IMR-90 (cell line): ENCODE data around the gene DNAJC2.

Source experiments
- BHLHE40 ChIP-seq: fragments of 150-350 bp; IDR thresholded peaks from 2 replicates; pipeline ENCODE4 v1.6.1; 2016; ENCODE audit warnings: mild to moderate bottlenecking, low read depth, low read length
- CEBPB ChIP-seq: IDR thresholded peaks from 2 replicates; pipeline ENCODE4 v1.6.1; 2012; ENCODE audit warnings: low read depth, low read length, improper control_type of control experiment
- POLR2A ChIP-seq: IDR thresholded peaks from 2 replicates; pipeline ENCODE4 v1.6.1; 2012; ENCODE audit warnings: mild to moderate bottlenecking, low read depth, low read length
- RAD21 ChIP-seq: IDR thresholded peaks from 2 replicates; pipeline ENCODE4 v1.6.1; 2012; ENCODE audit warnings: low read length, improper control_type of control experiment
- RCOR1 ChIP-seq: IDR thresholded peaks from 2 replicates; pipeline ENCODE4 v1.6.1; 2012; ENCODE audit warnings: mild to moderate bottlenecking, low read length, improper control_type of control experiment; ENCODE audit not compliant: insufficient replicate concordance
- RFX5 ChIP-seq: IDR thresholded peaks from 2 replicates; pipeline ENCODE4 v1.8.0; 2012; ENCODE audit warnings: low read depth, mild to moderate bottlenecking, low read length, moderate library complexity
- TF ChIP-seq, protein P1 (sequence below): conservative IDR thresholded peaks from 2 replicates; pipeline ENCODE4 v1.5.1; 2012; ENCODE audit warnings: mild to moderate bottlenecking, low read depth, low read length, improper control_type of control experiment
- TF ChIP-seq, protein P2 (sequence below): fragments of 150-350 bp; IDR thresholded peaks from 2 replicates; pipeline ENCODE4 v1.6.1; 2017; ENCODE audit warnings: mild to moderate bottlenecking, antibody characterized with exemption, low read length, low read depth

DNA sequence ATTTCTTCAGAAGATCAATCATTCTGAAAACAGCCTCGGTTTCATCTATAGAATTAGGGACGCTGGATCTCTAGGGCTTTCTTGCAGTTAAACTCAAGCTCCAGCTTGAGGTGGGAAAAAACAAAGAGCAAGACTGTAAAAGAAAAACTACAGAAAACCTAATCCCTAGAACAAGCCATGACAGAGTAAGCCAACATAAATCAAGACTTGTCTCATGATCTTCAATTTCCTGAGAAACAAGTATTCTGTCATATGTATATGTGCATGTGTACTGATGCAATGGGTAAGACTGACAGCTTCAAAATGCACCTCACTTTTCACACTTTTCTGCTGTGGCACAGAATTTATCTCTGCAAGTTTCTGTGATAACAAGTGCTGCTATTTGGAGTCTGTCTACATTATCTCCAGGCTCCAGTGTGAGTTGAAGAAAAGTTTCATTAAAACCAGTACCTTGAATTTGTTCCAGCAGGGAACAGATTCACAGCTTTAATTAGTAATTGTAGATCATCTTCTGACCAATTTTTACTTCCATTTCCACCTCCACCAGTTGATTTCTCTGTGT lies 28.1 kb downstream of the DNAJC2 start:
- TF ChIP-seq, protein P1, sequence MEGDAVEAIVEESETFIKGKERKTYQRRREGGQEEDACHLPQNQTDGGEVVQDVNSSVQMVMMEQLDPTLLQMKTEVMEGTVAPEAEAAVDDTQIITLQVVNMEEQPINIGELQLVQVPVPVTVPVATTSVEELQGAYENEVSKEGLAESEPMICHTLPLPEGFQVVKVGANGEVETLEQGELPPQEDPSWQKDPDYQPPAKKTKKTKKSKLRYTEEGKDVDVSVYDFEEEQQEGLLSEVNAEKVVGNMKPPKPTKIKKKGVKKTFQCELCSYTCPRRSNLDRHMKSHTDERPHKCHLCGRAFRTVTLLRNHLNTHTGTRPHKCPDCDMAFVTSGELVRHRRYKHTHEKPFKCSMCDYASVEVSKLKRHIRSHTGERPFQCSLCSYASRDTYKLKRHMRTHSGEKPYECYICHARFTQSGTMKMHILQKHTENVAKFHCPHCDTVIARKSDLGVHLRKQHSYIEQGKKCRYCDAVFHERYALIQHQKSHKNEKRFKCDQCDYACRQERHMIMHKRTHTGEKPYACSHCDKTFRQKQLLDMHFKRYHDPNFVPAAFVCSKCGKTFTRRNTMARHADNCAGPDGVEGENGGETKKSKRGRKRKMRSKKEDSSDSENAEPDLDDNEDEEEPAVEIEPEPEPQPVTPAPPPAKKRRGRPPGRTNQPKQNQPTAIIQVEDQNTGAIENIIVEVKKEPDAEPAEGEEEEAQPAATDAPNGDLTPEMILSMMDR = no peak
- TF ChIP-seq POLR2A (no peak), RFX5 (no peak), RAD21 (no peak), BHLHE40 (no peak), RCOR1 (no peak), CEBPB (no peak)
- TF ChIP-seq, protein P2, sequence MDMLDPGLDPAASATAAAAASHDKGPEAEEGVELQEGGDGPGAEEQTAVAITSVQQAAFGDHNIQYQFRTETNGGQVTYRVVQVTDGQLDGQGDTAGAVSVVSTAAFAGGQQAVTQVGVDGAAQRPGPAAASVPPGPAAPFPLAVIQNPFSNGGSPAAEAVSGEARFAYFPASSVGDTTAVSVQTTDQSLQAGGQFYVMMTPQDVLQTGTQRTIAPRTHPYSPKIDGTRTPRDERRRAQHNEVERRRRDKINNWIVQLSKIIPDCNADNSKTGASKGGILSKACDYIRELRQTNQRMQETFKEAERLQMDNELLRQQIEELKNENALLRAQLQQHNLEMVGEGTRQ = no peak
